Upper lobe of left lung (tissue), 4 donors: ENCODE results near the gene GET3.

Experiments used
- CTCF ChIP-seq, 6 experiments: fragments of 450-650 bp in 4 of 6; fragments of 200-600 bp in 2 of 6; sonication (generic) in 2 of 6; IDR thresholded peaks; one replicate each; pipeline ENCODE4 v1.5.1; 2016 to 2019; ENCODE audit warnings: antibody characterized with exemption in 6 of 6
- EP300 ChIP-seq, 4 donors: sonication (generic); formaldehyde crosslinking; IDR thresholded peaks; one replicate each; pipeline ENCODE4 v1.5.1; 2017; ENCODE audit warnings: antibody characterized with exemption in 4 of 4, control low read depth in 2 of 4
- POLR2A ChIP-seq, 4 donors: fragments of 450-650 bp; IDR thresholded peaks; one replicate each; pipeline ENCODE4 v1.5.1; 2016 to 2017; ENCODE audit warnings: antibody characterized with exemption in 4 of 4, mild to moderate bottlenecking in 2 of 4
- POLR2AphosphoS5 ChIP-seq, 2 donors: sonication (generic); formaldehyde crosslinking; IDR thresholded peaks; one replicate each; pipeline ENCODE4 v1.5.1; 2017; ENCODE audit warnings: antibody characterized with exemption in 2 of 2

DNA sequence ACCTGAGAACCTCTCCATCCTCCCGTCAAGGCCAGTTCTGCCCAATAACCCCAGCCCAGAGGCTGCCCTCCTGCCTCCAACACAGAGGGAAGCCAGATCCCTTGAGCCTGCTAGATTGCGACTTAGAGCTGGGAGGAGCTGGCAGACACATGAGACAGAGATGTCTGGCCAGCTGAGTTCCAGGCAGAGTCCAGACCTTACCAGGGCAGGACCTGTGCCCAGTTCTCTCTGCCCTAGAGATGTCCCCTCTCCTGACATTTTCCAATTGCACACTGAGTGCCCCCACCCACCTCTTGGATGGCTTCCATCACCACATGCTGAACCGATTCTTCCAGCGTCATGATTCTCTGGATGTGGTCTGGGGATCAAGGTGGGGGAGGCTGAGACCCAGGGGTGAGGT, 35.0 kb downstream of the GET3 start:
- TF ChIP-seq CTCF (IDR thresholded peaks at IDR 0.05) (no peak), POLR2A (IDR thresholded peaks at IDR 0.05) (no peak), POLR2AphosphoS5 (IDR thresholded peaks at IDR 0.05) (no peak), EP300 (IDR thresholded peaks at IDR 0.05) (no peak)
